Right lung (tissue), 5 donors: ENCODE measurements around the gene GDF9. TPM values are rescaled to one million over a fixed set of nuclear protein-coding genes. Genes with fewer than 3 reads are reported as not detected.
A peak's percentile ranks its signal among the peaks of the same experiment; 100 is the strongest.

ENCODE experiments used
- DNase-seq, 2 donors: peaks; one replicate each; pipeline ENCODE4 v3.0.0-alpha.2; 2013
- polyA plus RNA-seq, 5 donors: library from polyadenylated mRNA; unstranded; fragments of 120-200 nt; gene quantifications; one replicate each; pipeline versions ENCODE4 v1.2.1 to v1.2.3, GENCODE V29; 2013; ENCODE audit warnings: inconsistent platforms in 1 of 5, low replicate concordance in 1 of 5; ENCODE audit not compliant: insufficient read length in 5 of 5, insufficient read depth in 1 of 5

Gene GDF9
- polyA plus RNA-seq, 5 donors = 0.91 to 1.7 (median 1.6) TPM

DNA sequence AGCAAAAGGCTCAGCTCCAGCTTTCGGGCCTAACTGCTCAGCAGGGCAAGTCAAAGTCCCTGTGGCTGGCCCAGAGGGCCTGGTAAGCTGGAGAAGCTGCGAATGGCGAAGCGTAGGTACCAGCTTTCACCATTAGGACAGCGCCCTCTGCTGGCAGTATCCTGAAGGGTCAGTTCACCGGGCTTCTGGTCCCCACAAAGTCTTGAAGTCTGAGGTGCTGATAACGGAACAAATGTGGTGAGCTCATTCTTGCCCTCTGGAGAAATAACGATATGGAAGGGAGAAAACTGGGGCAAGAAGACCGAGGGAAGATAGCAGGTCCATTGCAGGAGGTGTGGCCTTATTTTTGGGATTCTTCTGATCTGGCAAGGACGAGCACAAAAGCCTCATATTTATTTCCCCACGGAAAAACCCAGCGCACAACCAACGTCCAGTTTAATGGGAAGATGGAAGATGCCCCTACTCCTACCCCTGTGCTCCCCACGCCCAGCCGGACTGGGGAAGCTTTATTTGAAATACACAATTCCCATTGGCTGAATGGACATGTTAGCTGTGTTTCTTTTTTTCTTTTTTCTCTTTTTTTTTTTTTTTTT lies 46.0 kb downstream of the GDF9 start:
- peak; percentile 69 to 80 for DNase-seq

DNA sequence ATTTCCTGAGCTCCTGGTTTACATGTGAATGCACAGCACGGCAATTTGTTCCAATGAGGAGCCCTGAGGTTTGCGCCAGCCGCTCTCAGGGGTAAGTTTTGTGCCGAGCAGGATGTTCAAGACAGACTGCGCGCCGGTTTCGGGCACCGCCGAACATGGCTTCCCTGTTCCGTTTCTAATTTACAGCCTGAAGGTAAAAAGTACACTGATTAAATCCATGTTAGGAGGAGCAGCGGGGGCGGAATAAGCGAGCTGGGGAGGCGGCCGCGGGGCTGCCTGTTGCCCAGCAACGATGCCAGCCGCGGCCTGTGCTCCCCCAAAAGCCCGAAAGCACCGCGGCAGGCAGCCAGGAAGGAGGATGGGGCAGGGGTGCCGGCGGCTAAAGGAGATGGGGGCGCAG lies 46.8 kb downstream of the GDF9 start:
- DNase-seq = no peak

DNA sequence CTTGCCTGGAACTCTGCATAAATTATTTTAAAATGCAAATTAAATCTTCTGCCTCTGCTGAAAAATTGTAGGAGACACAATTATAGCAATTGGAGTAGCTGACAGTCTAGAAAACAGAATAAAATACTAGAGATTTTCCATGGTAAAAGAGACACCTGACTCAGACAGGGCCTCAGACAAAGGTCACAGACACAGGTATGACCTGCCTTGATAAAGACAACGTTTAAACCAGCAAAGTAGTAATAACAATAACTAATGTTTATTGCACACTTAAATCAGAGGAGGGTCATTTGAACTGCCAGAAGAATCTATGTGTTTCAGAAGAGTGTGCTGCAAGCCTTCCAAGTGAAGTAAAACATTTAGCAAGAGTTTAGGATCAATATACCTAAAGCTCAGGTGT lies 49.3 kb downstream of the GDF9 start:
- no peak for DNase-seq

DNA sequence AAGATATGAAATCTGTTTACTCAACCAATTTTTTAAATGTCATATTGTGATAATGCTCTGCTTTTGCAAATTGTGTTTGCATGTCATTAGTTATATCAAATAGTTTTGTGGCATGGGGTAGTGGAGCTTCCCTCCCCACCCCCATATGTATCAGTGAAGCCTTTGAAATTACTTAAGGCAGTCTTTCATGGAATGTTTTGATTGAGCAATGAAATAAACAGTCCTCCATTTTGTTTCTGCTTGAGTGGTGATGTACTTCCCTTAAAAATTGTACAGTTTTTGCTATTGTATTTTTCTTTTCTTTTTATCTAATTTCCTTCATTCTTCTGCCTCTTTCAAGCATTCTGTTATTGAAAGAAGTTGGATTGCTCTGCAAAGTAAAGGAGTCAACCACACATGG lies 49.7 kb downstream of the GDF9 start:
- DNase-seq = no peak

DNA sequence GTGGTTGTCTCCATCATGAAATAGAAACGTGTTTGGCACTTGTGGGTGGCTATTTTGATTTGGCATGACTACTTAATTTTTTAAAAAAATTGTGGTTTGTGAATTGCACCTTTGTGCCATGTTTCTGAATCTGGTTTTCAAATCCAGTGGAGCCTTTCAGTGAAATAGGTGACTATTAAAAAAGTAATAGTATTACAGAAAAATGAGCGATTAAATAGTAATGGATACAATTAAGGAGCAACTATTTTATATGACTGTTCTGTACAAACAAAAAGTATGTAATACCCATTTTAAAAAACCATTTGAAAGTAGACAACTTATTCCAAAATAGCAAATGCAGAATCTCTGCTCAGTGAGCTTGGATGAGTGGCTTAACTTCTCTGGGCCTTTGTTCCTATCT lies 50.2 kb downstream of the GDF9 start:
- no peak for DNase-seq

DNA sequence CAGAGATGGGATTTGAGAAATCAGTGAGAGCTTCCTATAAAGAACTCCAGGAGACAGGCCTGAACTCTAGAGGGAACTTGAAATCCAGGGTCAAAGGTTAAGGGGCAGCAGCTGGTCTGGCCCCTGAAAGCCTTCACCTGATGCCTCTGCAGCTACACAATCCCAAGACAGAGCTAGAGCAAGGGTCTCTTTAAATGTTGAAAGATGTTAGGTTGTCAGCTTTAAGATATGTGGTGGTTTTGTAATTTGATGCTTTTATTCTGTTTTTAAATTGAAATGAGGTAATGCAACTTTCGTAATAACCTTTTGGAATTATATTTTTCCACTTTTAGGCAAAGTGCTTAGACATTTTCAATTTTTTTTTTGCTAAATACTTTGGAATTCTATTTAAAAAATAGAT lies 50.8 kb downstream of the GDF9 start:
- no peak for DNase-seq

DNA sequence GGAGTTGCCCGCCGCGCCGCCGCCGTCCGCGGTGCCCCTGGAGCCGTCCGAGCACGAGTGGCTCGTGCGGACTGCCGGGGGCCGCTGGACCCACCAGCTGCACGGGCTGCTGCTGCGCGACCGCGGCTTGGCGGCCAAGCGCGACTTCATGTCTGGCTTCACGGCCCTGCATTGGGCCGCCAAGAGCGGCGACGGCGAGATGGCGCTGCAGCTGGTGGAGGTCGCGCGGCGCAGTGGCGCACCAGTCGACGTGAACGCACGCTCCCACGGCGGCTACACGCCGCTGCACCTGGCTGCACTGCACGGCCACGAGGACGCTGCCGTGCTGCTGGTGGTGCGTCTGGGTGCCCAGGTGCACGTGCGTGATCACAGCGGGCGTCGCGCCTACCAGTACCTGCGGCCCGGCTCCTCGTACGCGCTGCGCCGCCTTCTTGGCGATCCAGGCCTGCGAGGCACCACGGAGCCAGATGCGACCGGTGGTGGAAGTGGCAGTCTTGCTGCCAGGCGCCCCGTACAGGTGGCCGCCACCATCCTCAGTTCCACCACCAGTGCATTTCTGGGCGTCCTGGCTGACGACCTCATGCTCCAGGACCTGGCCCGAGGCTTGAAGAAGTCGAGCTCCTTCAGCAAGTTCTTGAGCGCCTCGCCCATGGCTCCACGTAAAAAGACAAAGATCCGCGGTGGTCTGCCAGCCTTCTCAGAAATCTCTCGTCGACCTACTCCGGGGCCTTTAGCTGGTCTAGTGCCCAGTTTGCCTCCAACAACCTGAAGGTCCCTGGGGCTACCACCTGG lies 51.6 kb downstream of the GDF9 start:
- no peak for DNase-seq

DNA sequence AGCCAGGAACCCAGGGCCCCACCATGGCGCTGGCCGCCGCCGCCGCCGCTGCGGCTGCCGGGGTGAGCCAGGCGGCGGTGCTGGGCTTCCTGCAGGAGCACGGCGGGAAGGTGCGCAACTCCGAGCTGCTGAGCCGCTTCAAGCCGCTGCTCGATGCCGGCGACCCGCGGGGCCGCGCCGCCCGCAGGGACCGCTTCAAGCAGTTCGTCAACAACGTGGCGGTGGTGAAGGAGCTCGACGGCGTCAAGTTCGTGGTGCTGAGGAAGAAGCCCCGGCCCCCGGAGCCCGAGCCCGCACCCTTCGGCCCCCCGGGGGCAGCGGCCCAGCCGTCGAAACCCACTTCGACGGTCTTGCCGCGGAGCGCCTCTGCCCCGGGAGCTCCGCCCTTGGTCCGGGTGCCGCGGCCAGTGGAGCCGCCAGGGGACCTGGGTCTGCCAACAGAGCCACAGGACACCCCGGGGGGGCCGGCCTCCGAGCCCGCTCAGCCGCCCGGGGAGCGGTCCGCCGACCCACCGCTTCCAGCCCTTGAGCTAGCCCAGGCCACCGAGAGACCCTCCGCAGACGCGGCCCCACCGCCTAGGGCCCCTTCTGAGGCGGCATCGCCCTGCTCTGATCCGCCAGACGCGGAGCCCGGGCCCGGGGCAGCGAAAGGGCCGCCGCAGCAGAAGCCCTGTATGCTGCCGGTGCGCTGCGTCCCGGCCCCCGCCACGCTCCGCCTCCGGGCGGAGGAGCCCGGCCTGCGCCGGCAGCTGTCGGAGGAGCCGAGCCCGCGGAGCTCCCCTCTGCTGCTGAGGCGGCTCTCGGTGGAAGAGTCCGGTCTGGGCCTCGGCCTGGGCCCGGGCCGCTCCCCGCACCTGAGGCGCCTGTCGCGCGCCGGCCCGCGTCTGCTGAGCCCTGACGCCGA lies 52.4 kb downstream of the GDF9 start:
- no peak for DNase-seq

DNA sequence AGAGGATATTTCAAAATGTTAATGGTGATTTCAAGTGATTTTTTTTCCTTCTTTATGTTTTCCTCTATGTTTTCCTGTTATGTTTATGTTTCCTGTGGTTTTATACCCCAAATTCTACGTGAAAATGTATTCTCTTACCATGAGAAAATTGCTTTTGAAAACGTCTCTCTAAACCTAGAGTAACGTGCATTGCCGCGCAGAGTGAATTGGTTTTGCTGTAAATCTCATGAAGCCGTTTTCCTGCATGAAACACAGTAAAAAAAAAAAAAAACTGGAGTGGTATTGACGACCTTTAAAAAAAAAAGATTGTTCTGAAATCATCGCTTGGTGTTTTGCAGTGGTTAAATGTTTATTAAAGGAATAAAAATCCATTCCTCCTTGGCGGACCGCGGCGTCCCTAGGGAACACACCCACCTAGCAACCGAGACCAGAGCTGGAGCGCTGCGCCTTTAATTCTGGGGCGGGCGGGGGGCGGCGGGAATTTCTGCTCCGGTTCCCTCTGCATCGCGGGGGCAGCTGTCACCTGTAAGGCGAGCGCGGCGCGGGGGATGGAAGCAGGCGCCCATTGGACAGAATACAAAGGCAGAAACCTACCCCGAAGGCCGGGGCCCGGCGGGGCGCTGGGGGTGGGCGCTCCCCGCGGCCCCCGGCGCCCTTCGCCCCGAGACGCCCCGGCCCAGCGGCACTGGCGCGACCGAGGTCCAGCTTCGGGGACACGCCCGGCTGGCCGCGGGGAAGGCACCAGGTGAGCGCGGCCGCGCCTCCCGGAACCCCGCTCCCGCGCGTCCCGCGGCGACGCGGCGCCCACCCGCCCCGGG lies 53.3 kb downstream of the GDF9 start, which contains the start of gene SOWAHA:
TSS of gene SOWAHA (plus strand) at position 522 of the 818 bp plus-strand sequence. CDS start 320 bp downstream, outside the sequence.
- DNase-seq = no peak

DNA sequence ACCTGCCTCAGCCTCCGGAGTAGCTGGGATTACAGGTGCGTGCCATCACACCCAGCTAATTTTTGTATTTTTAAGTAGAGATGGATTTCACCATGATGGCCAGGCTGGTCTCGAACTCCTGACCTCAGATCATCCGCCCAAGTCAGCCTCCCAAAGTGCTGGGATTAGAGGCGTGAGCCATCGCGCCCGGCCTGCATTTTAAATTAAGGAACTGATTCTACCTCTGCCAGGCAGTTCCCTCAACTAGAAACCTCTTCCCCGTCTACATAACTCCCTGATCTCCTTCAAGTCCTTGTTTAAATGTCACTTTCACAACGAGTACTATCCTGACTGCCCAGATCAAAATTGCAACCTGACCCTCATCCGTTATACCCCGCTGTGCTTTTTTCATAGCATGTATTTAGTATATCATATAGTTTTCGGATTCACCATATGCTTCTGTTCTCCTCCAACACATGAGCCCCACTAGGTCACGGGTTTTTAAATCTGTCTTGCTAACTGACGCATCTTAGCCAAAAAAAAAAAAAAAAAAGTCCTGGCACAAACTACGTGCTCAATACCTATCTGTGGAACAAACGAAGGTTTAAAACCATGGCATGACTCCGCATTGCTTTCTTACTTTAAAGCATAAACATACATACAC lies 54.0 kb downstream of the GDF9 start:
- no peak for DNase-seq

Other genes starting within 250 kb of the GDF9 start
- under 1 TPM in 2 of 5 donors, not detected in 3; 0.13 to 0.21 TPM for gene IL13, start 208.3 kb downstream of the GDF9 start, polyA plus RNA-seq
- under 1 TPM in 2 of 5 donors, not detected in 3; 0.35 to 0.48 TPM for gene IL4, start 192.5 kb downstream of the GDF9 start, polyA plus RNA-seq
- gene KIF3A, start 128.9 kb downstream of the GDF9 start, polyA plus RNA-seq = 10 to 100 TPM; 14.8 to 29.7 (median 26.1) TPM
- gene CCNI2, start 119.0 kb downstream of the GDF9 start, polyA plus RNA-seq = 1 to 10 TPM in 3 of 5 donors, under 1 TPM in 2; 0.57 to 1.7 (median 1.2) TPM
- gene SEPTIN8, start 89.2 kb downstream of the GDF9 start, polyA plus RNA-seq = 10 to 100 TPM; 58.6 to 64.1 (median 61.6) TPM
- gene SOWAHA, start 53.2 kb downstream of the GDF9 start, polyA plus RNA-seq = under 1 TPM in 1 of 5 donors, not detected in 4; 0.05 TPM
- 10 to 100 TPM in 1 of 5 donors, 1 to 10 TPM in 4; 6.4 to 12.1 (median 8.3) TPM for gene SHROOM1, start 35.8 kb downstream of the GDF9 start, polyA plus RNA-seq
- 100 to 1,000 TPM; 142 to 224 (median 150) TPM for gene UQCRQ, start 173 bp upstream of the GDF9 start, polyA plus RNA-seq
- gene LEAP2, start 7.2 kb upstream of the GDF9 start, polyA plus RNA-seq = 1 to 10 TPM; 3.2 to 4.9 (median 4.5) TPM
- 10 to 100 TPM; 39.8 to 69.9 (median 60.7) TPM for gene AFF4, start 97.2 kb upstream of the GDF9 start, polyA plus RNA-seq
- gene ZCCHC10, start 160.1 kb upstream of the GDF9 start, polyA plus RNA-seq = 10 to 100 TPM; 29.8 to 41.3 (median 33.5) TPM
- gene HSPA4, start 185.5 kb upstream of the GDF9 start, polyA plus RNA-seq = 100 to 1,000 TPM in 2 of 5 donors, 10 to 100 TPM in 3; 75.2 to 116 (median 93.0) TPM